BJ (cell line): ENCODE results near the gene LSP1. TPM values are rescaled to one million over a fixed set of nuclear protein-coding genes. Genes with fewer than 3 reads are reported as not detected.

Experiments used
- CTCF ChIA-PET: fragments of 350-600 bp; formaldehyde crosslinking; extraction: SDS; loops from one replicate; lab custom pipeline; 2021; ENCODE audit warnings: antibody characterized with exemption, inconsistent platforms; lab: Yijun Ruan, JAX
- POLR2A ChIA-PET: fragments of 300-600 bp; sonication (Branson Sonifier 250); formaldehyde crosslinking; extraction: SDS; loops from one replicate; lab custom pipeline; 2021; ENCODE audit warnings: antibody characterized with exemption; lab: Charles Lee
- DNase-seq: peaks from one replicate; pipeline ENCODE4 v3.0.0-alpha.2; 2011; ENCODE audit warnings: low read depth
- H3K27me3 ChIP-seq: 2 replicates; pipeline ENCODE4 v1.6.0; 2011; ENCODE audit warnings: low read length; ENCODE audit not compliant: control insufficient read depth, insufficient read depth
- H3K36me3 ChIP-seq: 2 replicates; pipeline ENCODE4 v1.5.1; 2011; ENCODE audit warnings: low read length; ENCODE audit not compliant: control insufficient read depth, insufficient read depth
- H3K4me3 ChIP-seq: 2 replicates; pipeline ENCODE4 v1.5.1; 2011; ENCODE audit warnings: low read depth, mild to moderate bottlenecking, control low read depth, low read length
- polyA plus RNA-seq: library from polyadenylated mRNA; depleted of rRNA; stranded (reverse); fragments of >200 nt; gene quantifications from 2 replicates; pipeline ENCODE4 v1.2.3, GENCODE V29; 2011
- TF ChIP-seq, protein P1 (sequence below): IDR thresholded peaks from 2 replicates; pipeline ENCODE4 v1.5.1; 2011; ENCODE audit warnings: low read depth, mild to moderate bottlenecking, control low read depth, inconsistent platforms, low read length, moderate library complexity; ENCODE audit not compliant: insufficient read depth

Gene LSP1
- polyA plus RNA-seq, 1 experiment = not detected

DNA sequence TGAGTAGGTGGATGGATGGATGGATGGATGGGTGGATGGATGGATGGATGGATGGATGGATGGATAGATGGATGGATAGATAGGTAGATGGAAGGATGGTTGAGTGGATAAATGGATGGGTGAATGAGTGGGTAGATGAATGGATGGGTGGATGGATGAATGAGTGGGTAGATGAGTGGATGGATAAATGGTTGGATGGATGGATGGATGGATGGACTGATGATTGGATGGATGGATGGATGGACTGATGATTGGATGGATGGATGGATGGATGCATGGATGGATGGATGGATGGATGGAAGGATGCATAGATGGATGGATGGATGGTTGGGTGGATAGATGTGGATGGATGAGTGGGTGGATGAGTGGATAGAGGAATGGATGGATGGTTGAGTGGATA, 31.3 kb upstream of the LSP1 start:
- Histone ChIP-seq H3K36me3 (no peaks in the 10 kb centered on the region), H3K27me3 (peaks cover 1% of the 10 kb centered on the region; the same call in 1 of the 2 replicates), H3K4me3 (no peak overlapping the region)
- POLR2A ChIA-PET = no interaction called here
- CTCF ChIA-PET = interaction anchor here (1.7 to 3.7 kb wide), 3 partner anchors 11 to 128 kb away, joined by 7 to 23 read pairs (median 14); no protein-coding TSS in a partner anchor
- DNase-seq = no peak
- TF ChIP-seq, protein P1, sequence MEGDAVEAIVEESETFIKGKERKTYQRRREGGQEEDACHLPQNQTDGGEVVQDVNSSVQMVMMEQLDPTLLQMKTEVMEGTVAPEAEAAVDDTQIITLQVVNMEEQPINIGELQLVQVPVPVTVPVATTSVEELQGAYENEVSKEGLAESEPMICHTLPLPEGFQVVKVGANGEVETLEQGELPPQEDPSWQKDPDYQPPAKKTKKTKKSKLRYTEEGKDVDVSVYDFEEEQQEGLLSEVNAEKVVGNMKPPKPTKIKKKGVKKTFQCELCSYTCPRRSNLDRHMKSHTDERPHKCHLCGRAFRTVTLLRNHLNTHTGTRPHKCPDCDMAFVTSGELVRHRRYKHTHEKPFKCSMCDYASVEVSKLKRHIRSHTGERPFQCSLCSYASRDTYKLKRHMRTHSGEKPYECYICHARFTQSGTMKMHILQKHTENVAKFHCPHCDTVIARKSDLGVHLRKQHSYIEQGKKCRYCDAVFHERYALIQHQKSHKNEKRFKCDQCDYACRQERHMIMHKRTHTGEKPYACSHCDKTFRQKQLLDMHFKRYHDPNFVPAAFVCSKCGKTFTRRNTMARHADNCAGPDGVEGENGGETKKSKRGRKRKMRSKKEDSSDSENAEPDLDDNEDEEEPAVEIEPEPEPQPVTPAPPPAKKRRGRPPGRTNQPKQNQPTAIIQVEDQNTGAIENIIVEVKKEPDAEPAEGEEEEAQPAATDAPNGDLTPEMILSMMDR = no peak

GRCh38 chr11:1822648-1823375, 30.1 kb upstream of the LSP1 start:
- POLR2A ChIA-PET = no interaction called here
- no peak for DNase-seq
- TF ChIP-seq, protein P1 = no peak
- peaks cover under 1% of the 10 kb centered on the region; the same call in 1 of the 2 replicates for H3K27me3 ChIP-seq
- CTCF ChIA-PET = interaction anchor here (0.6 to 3.7 kb wide), 5 partner anchors 10 to 329 kb away, joined by 3 to 23 read pairs (median 4); partner anchors contain the start of gene TNNI2
- no peak overlapping the region for H3K4me3 ChIP-seq
- no peaks in the 10 kb centered on the region for H3K36me3 ChIP-seq

DNA sequence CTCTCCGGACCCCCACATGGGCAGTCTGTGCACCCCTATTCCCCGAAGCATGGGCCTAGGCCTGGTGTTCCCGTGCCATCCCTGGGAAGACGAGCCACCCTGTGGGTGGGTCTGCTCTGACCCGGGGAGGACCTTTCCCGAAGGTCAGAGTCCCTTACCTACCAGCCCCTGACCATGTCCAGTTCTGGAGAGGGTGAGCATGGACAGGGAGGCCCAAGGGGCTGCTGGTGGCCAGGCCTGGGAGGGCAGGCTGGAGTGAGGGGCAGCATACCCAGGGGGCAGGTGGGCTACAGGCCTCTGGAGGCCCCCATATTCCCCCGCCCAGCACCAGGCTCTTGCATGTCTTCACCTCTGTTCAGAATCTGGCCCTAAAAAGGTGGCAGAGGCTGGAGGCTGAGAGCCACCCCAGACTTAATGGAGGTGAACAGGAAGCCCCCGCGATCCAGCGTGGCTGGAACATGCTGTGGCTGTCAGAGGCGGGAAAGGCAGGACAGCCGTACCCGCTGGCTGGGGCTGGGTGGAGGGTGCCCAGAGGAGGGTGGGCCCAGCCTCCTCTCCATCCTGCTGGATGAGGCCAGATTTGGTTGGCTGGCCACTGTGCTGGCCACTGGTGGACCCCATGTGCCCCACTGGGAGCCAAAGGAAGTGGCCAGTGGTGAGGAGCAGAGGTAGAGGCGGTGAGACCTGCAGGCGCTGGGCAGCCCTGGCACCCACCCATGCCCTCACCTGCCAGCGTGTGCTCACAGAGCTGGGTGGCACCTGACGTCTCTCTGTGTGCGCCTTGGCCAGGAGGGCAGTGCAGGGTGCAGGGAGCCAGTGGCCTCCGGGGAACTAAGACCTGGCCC, 29.3 kb upstream of the LSP1 start:
- no peak for DNase-seq
- no peaks in the 10 kb centered on the region for H3K36me3 ChIP-seq
- H3K4me3 ChIP-seq = no peak overlapping the region
- CTCF ChIA-PET = interaction anchor here (0.8 to 3.7 kb wide), 4 partner anchors 9 to 340 kb away, joined by 3 to 23 read pairs (median 6); partner anchors contain the start of gene TNNI2
- TF ChIP-seq, protein P1 = no peak
- H3K27me3 ChIP-seq = no peaks in the 10 kb centered on the region
- POLR2A ChIA-PET = no interaction called here

DNA sequence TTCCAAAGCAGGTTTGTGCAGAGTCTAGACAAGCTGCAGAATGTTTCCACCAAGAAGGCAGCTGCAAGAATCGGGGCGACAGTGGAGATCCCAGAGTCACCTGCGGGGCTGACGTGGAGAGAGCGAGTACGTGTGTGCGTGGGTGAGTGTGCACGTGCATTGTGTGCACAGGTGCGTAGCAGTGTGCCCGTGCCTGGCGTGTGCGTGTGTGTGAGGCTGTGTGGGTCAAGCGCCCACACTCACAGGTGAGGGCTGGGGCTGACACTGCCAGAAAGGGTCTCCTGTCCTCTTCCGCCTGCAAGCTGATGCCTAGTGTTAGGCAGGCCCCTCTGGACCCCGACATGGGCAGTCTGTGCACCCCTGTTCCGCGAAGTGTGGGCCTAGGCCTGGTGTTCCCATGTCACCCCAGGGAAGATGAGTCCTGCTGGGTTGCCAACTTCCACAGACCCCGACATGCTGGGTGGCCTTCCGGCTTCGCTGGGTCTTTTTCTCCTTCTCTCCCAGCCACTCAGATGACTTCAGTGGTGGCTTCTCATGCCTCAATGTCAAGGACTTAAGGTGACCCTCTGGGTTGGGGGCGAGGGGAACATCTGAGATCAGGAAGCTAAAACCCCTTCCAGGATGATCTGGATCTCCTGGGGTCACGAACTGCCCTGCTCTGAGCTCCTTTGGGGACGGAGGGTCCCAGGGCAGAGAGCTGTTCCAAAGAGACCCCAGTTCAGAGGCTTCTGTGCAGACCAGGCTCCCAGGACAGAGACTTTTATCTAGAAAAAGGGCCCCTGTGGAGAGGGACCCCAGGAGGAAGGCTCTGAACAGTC, 28.5 kb upstream of the LSP1 start:
- CTCF ChIA-PET = interaction anchor here (0.8 to 13.1 kb wide), 2 partner anchors 132 to 339 kb away, joined by 3 to 510 read pairs; no protein-coding TSS in a partner anchor
- no peak for DNase-seq

More for the DNA sequence above, 28.5 kb upstream of the LSP1 start:
- TF ChIP-seq, protein P1 = no peak
- H3K36me3 ChIP-seq = no peaks in the 10 kb centered on the region
- no peaks in the 10 kb centered on the region for H3K27me3 ChIP-seq
- no peak overlapping the region for H3K4me3 ChIP-seq
- POLR2A ChIA-PET = no interaction called here
